SK-N-MC (cell line): Measurements from ENCODE around the gene ZNF433.
"Not testable (repeated sequence)": the region's sequence is repeated elsewhere in the genome, so short reads cannot be mapped to it uniquely, and the experiment has no call there.

Source experiments
- DNase-seq: peaks from one replicate; pipeline ENCODE4 v3.0.0-alpha.2; 2011; ENCODE audit warnings: low read depth, low spot score
- H3K27ac ChIP-seq: fragments of 200-600 bp; sonication (generic); 2 replicates; pipeline ENCODE4 v1.5.1; 2016; ENCODE audit warnings: mixed run types
- H3K36me3 ChIP-seq: fragments of 200-600 bp; sonication (generic); 2 replicates; pipeline ENCODE4 v1.6.1; 2017; ENCODE audit warnings: antibody characterized with exemption, low read length, mixed read lengths; ENCODE audit not compliant: insufficient read depth
- H3K4me3 ChIP-seq: fragments of 200-600 bp; sonication (generic); 2 replicates; pipeline ENCODE4 v1.5.1; 2016
- H3K9ac ChIP-seq: fragments of 200-600 bp; sonication (generic); 2 replicates; pipeline ENCODE4 v1.8.0; 2017; ENCODE audit warnings: mixed run types, mixed read lengths; ENCODE audit not compliant: insufficient read length
- H3K9me3 ChIP-seq: fragments of 200-600 bp; sonication (generic); 2 replicates; pipeline ENCODE4 v1.6.1; 2017; ENCODE audit warnings: low read depth, mild to moderate bottlenecking, antibody characterized with exemption, low read length, moderate library complexity, mixed read lengths
- EZH2 ChIP-seq: fragments of 200-600 bp; sonication (generic); IDR thresholded peaks from one replicate; pipeline ENCODE4 v1.6.1; 2017; ENCODE audit warnings: antibody characterized with exemption
- FOXP2 ChIP-seq: optimal IDR thresholded peaks from 2 replicates; pipeline ENCODE3; 2011; ENCODE audit warnings: mild to moderate bottlenecking, moderate library complexity; ENCODE audit not compliant: insufficient read depth; ENCODE audit errors: extremely low read length, control extremely low read depth
- POLR2AphosphoS5 ChIP-seq: IDR thresholded peaks from 2 replicates; pipeline ENCODE4 v1.6.1; 2012; ENCODE audit warnings: mild to moderate bottlenecking, low read depth, low read length, borderline replicate concordance

Gene ZNF433

DNA sequence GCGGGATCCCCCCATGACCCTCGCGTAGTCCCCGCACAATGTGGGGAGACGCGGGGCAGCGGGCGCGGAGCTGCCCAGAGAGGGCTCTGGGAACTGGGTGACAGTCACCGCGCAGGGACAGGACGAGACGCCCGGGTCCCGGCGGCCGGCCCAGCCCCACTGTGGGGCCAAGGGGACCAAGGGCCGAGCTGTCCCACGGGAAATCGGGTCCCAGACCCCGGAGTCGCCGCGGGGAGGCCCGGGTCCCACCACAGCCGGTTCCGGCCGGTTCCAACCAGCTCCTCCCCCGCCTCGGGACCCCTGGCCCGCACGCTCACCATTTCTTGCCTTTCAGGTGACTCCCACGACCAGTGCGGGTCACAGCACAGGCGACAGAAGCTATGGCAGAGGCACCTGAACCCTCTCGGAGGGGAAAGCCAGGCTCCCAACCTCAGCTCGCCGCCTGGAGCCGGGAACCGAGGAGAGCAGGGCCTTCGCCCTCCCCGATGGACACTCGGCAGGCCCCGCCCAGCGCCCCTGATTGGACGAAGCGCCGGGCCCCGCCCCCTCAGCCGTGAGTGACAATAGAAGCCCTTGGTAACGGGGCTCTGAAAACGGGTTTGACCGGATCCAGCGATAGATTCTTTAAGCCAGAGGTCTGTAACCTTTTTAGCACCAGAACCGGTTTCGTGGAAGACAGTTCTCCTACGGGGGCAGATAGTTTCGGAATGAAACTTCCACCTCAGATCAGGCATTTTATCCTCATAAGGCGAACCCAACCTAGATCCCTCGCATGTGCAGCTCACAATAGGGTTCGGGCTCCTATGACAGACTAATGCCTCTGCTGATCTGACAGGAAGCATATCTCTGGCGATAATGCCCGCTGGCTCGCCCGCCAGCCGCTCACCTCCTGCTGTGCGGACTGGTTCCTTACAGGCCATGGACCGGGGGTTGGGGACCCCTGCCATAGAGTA lies at the start of gene ZNF433:
Gene ZNF433 (minus strand): TSS at position 460 of the 953 bp plus-strand sequence. CDS start 140 bp downstream, at position 320.
- no peak within 1 kb of the TSS for H3K9ac ChIP-seq
- peak; percentile 57; the same call in 1 of the 2 replicates for TF ChIP-seq POLR2AphosphoS5
- TF ChIP-seq EZH2: no peak
- no peak for TF ChIP-seq FOXP2
- DNase-seq: no peak
- H3K36me3 ChIP-seq: no peaks in the 10 kb centered on the region
- H3K27ac ChIP-seq: no peak within 1 kb of the TSS
- peak within 1 kb of the TSS; percentile 69 for H3K4me3 ChIP-seq
- no peaks in the 10 kb centered on the region for H3K9me3 ChIP-seq

DNA sequence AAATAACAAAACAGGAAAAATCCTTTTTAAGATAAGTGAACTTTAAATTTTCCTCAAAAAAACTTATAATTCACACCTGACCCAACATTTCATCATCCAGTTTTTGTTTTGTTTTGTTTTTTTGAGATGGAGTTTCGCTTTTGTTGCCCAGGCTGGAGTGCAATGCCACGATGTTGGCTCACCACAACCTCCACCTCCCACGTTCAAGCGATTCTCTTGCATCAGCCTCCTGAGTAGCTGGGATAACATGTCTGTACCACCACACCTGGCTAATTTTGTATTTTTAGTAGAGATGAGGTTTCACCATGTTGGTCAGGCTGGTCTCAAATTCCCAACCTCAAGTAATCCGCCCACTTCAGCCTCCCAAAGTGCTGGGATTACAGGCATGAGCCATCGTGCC lies 47.9 kb upstream of the ZNF433 start:
- DNase-seq, H3K36me3 ChIP-seq: not testable (repeated sequence)

GRCh38 chr19:12077375-12077774 lies 41.9 kb upstream of the ZNF433 start:
- Histone ChIP-seq H3K4me3 (no peak overlapping the region), H3K27ac (no peak overlapping the region), H3K36me3 (no peaks in the 10 kb centered on the region), H3K9me3 (no peaks in the 10 kb centered on the region), H3K9ac (no peak overlapping the region)
- DNase-seq: no peak
- TF ChIP-seq EZH2: no peak
- no peak for TF ChIP-seq POLR2AphosphoS5
- no peak for TF ChIP-seq FOXP2

More for the DNA sequence above, 47.9 kb upstream of the ZNF433 start:
- H3K27ac ChIP-seq, H3K4me3 ChIP-seq, H3K9ac ChIP-seq, H3K9me3 ChIP-seq: not testable (repeated sequence)

- not testable (repeated sequence) for H3K27ac ChIP-seq, H3K9me3 ChIP-seq, H3K36me3 ChIP-seq, H3K4me3 ChIP-seq, DNase-seq, H3K9ac ChIP-seq
Observed at GRCh38 chr19:12076331-12076730, 40.9 kb upstream of the ZNF433 start.

GRCh38 chr19:12075538-12076139 lies 40.2 kb upstream of the ZNF433 start:
- H3K27ac ChIP-seq: no peak overlapping the region
- no peak for DNase-seq
- H3K4me3 ChIP-seq: no peak overlapping the region
- no peak overlapping the region for H3K9ac ChIP-seq
- no peak for TF ChIP-seq EZH2
- H3K36me3 ChIP-seq: no peaks in the 10 kb centered on the region
- H3K9me3 ChIP-seq: no peaks in the 10 kb centered on the region

DNA sequence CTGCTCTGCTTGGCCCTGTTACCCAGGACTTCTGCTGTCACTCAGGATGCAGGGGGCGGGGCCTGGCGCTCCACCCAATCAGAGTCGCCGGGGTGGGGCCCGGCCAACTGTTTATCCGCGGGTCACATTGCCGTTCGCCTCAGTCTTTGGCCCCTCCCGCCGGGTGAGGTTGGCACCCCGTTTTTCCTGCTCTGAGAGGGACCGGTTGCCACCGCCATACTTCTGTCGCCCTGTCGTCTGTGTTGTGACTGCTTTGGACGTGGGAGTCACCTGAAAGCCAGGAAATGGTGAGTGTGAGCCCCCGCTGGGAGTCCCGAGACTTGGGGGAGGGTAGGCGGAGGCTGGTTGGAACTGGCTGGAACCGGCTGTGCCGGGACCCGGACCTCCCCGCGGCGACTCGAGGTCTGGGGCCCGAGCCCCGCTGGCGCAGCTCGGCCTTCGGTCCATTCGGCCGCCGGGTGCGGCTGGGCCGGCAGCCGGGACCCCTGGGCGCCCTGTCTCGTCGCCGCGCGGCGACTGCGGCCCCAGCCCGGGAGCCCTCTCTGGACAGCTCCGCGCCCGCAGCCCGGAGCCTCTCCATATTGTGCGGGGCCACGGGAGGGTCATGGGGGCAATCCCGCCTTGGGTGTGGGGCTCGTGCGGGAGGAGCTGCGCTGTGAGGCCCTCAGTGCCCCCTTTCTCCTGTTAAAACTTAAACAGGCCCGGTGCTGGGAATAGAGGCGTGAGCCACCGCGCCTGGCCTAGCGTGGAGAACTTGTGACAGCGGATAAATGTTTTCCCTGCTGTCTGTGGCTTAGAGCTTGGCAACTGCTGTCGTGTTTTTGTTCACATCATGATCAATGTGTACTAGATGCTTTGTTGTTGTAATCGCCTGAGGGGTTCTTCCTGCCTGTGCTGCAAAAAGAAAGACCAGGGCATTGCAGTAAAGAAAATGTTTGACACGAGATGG lies 29.4 kb upstream of the ZNF433 start, which contains the start of gene ZNF844:
Gene ZNF844 (plus strand): TSS at position 142 of the 949 bp plus-strand sequence. CDS start 143 bp downstream, at position 285.
- no peaks in the 10 kb centered on the region for H3K36me3 ChIP-seq
- no peak for DNase-seq
- H3K27ac ChIP-seq: no peak within 1 kb of the TSS
- TF ChIP-seq EZH2 (no peak), POLR2AphosphoS5 (no peak), FOXP2 (no peak)
- no peak within 1 kb of the TSS for H3K9ac ChIP-seq
- no peak within 1 kb of the TSS for H3K4me3 ChIP-seq
- H3K9me3 ChIP-seq: no peaks in the 10 kb centered on the region

GRCh38 chr19:12055784-12056183 lies 20.3 kb upstream of the ZNF433 start:
- DNase-seq: no peak
- H3K27ac ChIP-seq: no peak overlapping the region
- H3K36me3 ChIP-seq: no peaks in the 10 kb centered on the region
- TF ChIP-seq FOXP2: no peak
- TF ChIP-seq POLR2AphosphoS5: no peak
- no peak for TF ChIP-seq EZH2
- H3K9me3 ChIP-seq: no peaks in the 10 kb centered on the region
- no peak overlapping the region for H3K4me3 ChIP-seq
- H3K9ac ChIP-seq: no peak overlapping the region

DNA sequence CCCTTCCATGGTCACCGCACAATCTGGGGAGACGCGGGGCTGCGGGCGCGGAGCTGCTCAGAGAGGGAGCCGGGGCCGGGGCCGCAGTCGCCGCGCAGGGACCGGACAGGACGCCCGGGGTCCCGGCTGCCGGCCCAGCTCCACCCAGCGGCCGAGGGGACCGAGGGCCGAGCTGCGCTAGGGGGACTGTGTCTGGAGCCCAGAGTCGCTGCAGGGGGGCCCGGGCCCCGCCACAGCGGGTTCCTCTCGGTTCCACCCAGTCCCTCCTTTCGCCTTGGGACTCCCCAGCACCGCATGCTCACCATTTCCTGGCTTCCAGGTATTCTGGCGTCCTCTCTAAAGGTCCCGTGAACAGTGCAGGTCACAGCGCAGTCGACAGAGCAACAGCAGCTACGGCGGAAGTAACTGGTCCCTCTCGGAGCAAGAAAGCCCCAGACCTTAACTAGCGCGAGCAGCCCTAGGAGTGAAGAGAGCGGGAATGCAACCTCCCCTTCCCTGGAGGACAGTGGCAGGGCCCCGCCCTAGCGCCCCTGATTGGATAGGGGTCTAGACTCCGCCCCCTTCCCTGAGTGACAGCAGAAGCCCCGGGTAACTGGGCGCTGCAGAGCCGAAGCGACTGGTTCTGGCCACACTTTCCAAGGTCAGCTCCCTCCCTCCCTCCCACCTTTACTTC lies 17.2 kb upstream of the ZNF433 start, which contains the start of gene ZNF878:
Gene ZNF878 (minus strand): TSS at position 465 of the 673 bp plus-strand sequence. CDS start 160 bp downstream, at position 305.
- Histone ChIP-seq H3K4me3 (peak within 1 kb of the TSS; percentile 77), H3K9ac (peak within 1 kb of the TSS; percentile 30), H3K9me3 (no peaks in the 10 kb centered on the region), H3K27ac (no peak within 1 kb of the TSS), H3K36me3 (no peaks in the 10 kb centered on the region)
- DNase-seq: peak; percentile 12
- TF ChIP-seq POLR2AphosphoS5: peak; percentile 96
- TF ChIP-seq FOXP2: no peak
- no peak for TF ChIP-seq EZH2
